COLO668 (cell line): ENCODE data around the gene MPZL1.
A peak's percentile ranks its signal among the peaks of the same experiment; 100 is the strongest.

Experiments
- DNase-seq: peaks from one replicate; lab custom pipeline; 2025; ENCODE audit not compliant: unreplicated experiment; lab: John Stamatoyannopoulos, UW

The MPZL1 gene

DNA sequence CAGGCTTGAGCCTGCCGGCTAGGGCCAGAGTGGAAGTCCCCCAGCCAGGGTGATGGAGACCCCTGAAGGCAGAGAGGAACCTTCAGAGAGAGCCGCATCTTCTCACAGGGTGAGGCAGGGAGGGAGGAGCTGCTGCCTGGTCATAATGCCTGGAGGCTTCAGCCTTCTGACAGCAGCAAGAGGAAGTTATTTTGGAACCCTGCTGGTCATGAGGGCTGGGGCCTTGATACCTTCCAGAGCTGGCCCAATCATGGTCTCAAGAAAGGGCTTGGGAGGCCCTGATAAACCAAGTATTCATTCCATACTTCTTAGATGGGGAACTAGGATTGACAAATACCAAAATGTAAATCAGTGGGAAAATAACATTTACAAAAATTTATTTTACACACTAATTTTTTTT is 26.6 kb upstream of the MPZL1 start:
- no peak for DNase-seq

DNA sequence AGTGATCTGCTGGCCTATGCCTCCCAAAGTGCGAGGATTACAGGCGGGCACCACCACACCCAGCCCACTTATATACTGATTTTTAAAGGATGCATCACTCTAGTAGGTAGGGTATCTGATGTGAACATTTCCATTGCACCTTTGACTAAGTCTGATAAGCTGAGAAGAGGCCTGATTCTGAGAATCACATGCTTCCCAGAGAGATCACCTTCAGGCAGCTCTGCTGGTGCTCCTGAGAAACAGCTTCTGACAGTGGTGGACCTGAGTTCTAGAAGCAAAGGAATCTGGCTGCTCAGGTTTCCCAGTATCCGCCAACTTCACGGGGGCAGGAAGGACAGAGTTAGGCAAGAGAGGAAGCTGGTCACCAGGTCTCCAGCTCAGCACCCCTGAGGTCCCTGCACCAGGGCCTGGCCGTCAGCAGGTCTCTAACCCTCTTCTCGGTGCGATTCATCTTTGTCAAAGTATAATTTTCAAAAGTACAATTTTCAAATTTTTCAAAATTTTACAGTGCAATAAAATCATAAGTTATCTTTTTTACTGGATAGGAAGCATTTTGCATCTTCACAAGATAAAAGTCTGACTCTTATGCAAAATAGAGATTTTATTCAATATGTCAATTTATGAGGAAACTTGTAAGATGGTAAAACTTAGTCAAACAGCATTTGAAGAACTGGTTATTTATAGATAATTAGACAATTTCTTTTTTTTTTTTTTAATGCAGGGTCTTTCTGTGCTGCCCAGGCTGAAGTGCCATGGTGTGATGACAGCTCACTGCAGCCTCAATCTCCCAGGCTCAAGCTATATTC is 25.8 kb upstream of the MPZL1 start:
- DNase-seq: no peak

DNA sequence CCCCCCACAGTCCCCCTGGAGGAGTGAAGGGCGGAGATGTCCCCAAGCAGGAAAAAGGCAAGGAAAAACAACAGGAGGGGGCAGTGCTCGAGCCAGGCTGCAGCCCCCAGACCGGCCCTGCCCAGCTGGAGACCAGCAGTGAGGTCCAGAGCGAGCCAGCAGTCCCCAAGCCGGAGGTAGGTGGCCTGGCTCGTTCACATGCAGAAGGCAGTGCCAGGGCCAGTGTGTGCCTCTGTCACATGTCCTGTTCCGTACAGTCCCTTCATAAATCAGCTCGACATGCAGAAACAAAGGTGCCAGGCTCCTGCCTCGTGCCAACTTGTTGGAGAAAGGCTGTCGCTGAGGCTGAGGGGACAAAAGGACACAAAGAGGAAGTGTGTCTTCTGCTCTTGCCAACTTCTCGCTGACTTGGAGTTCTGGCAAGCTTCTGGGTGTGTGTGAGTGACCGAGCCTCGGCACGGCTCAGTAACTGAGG is 24.1 kb upstream of the MPZL1 start:
- DNase-seq: no peak

DNA sequence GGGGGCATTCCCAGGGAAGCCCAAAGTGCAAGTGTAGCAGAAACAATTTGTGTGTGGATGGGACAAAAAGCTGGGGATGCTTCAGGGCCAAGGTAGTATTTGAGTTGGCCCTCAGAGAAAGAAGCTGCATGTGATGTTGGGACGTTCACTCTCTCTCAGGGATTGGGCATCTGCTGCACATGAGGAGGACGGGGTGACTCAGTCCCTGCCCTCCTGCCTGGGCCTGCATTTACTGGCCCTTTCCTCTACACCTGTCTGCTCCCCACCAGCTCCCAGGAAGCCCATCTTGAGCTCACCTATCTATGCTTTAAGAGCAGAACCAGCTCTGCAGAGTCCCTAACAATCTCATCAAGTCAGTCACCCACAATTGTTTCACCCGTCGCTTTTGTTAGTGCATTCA is 23.5 kb upstream of the MPZL1 start:
- no peak for DNase-seq

DNA sequence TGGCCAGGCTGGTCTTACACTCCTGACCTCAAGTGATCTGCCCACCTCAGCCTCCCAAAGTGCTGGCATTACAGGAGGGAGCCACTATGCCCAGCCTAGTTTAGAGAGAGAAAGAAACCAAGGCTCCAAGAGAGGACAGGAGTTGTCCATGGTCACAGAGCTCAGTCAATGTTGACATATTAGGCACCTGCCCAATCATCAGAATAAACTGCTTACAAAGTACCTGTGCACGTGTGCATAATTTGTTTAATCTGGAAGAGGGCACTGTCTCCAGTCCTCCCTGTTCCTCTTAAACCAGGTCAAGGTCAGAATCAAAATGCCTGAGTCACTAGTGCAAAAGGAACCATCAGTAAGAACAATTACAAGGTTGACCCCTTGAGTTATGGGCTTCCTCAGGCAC is 20.3 kb upstream of the MPZL1 start:
- no peak for DNase-seq

DNA sequence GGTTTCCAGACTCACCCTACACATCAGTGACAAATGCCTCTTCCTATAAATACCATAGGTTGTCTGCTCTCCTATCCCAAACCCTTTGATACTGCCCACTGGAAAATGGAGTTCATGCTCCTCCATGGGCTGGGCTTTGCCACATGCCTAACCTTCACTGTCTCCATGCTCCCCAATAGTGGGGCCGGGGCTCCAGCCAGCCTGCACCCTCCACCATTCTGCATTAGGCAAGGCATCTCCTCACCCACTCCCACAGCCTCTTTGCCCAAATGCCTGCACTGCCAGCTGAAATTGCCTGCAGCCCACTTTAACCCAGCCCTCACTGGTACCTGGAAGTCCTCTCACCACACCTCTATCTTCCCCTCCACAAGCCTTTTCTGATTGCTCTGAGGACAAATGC is 18.2 kb upstream of the MPZL1 start:
- DNase-seq: no peak

DNA sequence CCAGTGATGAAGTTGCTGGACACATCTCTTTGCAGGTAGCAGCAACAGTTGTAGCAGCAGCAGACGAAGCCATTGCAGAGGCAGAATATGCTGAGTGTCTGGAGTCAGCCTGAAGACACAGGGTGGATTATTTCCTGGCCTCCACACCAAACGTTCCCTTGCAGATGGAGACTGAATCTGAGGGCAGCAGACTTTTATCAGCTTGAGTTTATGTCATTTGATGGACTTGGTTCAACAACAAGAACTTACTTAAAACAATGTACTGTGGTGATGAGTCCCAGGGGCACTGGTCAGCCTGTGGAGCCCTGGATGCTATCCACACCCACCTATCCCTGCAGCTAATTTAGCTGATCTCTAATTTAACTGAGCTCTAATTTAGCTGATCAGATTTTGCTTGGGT is 17.1 kb upstream of the MPZL1 start:
- DNase-seq: no peak

DNA sequence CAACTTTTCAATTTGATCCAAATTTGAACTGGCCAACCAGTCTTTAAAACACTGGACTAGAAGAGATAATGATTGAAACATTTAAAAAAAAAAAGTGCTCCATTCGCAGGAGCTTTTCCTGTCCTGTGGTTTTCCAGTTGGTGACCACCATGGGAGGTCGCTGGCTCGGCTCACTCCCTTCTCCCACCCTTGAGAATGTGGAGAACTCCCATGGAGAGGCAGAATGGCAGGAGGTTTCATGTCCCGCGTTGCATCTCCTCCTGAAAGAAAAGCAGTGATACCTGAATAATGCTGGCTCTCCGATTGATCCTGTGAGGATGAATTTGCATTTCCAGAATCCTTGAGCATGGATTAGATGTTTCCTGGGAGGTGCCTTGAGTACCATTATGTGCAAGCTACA is 16.5 kb upstream of the MPZL1 start:
- no peak for DNase-seq

DNA sequence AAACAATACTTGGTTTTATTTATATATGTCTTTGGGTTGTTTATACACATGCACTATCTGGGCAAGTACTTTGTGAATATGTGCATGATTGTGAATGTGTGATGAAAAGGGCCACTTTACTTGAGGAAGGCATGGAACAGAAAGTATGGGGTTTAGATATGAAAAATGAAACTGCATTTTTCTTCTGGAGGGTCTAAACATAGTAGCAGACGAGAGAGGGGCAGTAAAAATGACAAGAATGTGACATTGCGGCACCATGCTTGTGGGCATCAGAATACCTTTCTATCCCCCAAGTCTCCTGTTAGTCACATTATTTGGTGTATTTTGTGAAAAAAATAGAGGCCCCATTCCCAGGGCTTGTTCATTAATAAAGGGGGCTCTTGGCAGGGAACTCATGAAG is 15.4 kb upstream of the MPZL1 start:
- DNase-seq: no peak

DNA sequence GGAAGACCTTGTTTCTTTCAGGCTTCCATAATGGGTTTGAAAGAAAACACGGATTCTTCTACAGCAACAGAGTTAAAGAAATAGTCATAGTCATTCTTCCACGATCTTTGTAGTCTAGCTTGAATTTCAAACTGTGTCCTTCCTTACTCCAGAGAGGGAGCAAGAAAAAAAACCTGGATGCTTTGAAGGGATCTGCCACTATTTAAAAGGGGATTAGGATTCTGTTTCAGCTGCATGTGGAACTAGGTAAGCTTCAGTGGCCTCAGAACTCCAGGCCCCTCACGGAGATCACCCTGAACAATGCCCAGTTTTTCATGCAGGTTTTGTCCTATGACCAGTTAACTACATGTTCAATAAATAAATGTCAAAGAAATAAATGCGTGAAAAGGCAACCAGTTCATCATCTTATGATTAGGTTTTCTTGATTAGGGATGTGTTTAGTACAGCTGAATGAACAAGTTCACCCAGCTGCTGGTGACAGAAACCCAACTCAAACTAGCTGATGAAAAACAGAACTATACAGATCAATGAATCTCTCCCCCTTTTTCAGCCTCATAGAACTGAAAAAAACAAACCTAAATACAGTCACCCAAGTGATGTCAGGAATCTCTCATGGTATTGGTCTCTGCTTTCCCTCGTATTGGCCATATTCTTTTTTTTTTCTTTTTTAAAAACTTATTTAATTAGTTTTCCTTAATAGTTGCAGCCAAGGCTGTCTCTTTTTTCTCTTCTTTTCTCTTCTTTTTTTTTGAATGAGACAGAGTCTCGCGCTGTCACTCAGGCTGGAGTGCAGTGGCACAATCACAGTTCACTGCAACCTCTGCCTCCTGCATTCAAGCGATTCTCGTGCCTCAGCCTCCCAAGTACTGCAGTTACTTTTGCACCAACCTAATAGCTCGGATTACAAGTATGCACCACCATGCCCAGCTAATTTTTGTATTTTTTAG is 14.6 kb upstream of the MPZL1 start:
- no peak for DNase-seq

DNA sequence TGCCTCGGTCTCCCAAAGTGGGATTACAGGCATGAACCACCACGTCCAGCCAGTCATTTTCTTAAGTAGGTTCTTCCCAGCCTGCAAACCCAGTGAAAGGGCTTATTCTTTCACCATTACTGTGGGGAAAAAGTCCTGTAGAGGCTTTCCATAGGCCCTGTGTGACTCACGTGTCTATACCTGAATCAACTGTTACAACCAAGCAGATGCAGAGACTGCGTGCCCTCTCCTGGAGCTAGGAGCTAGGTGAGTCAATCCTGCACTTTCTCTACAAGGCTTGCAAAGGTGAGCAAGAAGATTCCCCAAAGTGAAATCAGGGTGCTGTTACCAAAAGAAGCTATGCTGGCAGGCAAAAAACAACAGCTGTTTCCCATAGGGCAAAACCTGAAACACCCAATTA is 13.8 kb upstream of the MPZL1 start:
- no peak for DNase-seq

DNA sequence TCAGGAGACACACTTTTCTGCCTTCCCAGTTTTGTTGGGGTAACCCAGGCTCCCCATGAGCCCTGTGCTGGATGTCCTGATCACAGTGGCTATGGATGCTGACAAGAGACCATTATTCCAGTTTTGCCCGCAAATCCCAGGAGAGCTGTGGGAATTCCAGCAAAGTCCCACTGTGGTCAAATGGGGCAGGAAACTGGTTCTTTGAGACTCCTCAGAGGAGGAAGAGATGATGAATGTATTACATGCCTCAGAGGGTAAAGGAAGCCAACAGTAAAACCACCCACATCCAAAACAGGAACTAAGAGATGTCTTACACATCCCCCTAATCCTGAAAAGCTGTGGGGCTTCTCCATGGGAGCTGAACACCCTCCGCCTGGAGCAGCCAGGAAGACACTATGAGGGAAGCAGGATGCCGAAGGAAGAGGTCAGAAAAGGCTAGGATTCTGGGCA is 12.8 kb upstream of the MPZL1 start:
- no peak for DNase-seq

DNA sequence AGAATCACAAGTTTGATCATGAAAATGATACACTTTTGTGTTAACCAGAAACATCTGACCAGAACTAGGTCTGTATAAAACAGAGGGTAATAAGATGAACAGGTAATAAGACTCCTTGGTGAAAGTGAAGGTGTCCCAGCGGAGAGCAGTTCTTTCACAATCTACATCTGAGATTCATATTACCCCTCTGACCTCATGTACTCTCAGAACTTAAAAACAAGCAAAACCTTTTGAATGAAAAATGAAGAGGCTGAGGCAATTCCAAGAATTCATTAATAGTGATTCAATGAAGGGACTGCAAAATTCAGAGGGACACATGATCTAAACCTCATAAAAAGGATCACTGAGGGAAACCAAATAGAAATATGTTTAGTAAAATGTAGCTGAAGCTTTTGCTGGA is 10.9 kb upstream of the MPZL1 start:
- no peak for DNase-seq

DNA sequence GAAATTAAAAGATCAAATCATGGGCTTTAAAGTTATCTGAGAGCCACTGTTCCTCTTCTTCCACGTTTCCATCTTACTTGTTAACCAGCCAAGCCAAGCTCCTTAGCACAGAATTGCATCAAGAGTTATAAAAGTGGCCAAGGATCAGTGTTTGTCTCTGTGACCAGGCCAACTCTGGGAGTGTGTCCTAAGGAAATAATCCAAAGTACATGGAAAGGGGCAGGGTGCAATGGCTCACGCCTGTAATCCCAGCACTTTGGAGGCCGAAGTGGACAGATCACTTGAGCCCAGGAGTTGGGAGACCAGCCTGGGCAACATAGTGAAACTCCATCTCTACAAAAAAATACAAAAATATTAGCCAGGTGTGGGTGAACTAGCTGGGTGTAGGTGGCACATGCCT is 10.0 kb upstream of the MPZL1 start:
- DNase-seq: no peak

DNA sequence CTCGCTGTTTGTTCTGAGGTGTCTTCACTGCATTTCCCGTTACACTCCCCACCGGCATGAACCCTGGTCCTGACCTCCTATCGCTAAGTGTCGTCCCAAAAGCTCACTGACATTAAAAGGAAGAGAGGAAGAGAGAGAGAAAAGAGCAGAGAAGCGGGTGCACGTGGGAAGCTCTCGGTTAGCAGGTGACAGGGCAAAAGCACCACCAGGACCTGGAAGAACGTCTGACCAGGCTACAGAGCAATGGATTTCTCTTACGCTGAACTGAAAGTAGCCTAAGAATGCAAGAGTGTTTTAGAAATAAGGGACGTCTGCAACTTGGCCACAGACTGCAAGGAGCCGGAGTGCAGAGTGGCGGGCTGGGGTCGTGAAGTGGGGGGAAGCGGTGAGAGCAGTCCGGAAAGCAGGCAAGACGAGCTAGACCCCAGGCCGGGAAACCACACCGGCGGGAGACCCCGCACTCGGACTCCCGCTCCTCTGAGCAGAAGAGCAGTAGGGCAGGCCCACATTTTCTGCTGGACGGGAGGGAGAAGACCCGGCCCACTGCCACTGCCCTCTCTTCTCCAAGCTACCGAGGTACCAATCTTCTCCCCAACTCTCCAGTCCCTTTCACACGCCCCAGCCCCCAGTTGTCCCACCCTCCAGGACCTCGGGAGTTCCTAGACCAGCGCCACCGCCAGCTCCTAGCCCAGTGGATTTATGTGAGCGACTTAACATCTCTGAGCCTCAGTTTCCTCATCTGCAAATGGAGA is 8.3 kb upstream of the MPZL1 start:
- DNase-seq: no peak

DNA sequence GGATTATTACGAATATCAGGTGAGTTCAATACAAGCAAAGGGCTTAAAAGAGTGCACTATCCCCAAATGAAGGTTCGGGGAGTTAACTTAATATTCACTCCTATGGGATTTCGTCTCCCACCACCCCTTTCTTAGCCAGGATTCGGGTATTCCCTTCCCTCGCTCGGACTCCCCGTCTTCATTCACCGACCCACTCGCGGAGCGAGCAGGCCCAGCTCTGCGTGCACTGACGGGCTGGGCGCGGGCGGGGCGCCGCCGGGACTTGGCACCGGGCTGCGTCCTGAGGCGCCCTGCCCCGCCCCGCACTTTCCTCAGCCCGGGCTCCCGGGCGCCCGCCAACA is 7.7 kb upstream of the MPZL1 start:
- no peak for DNase-seq

DNA sequence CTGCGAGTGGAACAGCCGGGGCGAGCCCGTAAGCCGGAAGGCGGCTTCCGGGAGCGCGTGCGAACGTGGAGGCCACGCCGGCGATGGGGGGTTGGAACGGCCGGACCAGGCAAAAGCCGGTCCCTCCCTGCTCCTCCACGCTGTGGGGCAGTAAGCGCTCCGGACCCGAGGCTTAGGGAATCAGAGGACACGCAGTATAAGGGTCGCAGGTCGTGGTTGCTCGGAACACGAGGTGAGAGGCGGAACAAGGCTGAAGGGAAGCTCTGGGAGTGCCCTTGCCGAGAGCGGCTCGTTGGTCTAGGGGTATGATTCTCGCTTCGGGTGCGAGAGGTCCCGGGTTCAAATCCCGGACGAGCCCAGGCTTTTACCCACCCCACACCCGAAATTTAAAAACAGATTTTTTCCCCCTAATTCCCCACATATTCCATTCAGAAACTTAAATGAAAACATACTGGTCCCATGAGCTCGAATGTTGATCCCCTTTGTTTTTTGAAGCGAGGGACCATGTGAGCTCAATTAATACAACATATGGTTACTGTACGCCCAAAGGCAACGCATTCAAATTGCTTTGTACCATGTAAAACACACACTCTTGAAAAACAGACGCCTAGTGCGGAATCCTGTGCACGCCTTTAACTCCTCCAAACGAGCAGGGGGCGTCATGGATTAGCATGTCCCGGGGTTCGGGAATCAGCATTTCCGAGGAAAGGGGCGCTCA is 7.2 kb upstream of the MPZL1 start:
- peak; percentile 90 for DNase-seq

DNA sequence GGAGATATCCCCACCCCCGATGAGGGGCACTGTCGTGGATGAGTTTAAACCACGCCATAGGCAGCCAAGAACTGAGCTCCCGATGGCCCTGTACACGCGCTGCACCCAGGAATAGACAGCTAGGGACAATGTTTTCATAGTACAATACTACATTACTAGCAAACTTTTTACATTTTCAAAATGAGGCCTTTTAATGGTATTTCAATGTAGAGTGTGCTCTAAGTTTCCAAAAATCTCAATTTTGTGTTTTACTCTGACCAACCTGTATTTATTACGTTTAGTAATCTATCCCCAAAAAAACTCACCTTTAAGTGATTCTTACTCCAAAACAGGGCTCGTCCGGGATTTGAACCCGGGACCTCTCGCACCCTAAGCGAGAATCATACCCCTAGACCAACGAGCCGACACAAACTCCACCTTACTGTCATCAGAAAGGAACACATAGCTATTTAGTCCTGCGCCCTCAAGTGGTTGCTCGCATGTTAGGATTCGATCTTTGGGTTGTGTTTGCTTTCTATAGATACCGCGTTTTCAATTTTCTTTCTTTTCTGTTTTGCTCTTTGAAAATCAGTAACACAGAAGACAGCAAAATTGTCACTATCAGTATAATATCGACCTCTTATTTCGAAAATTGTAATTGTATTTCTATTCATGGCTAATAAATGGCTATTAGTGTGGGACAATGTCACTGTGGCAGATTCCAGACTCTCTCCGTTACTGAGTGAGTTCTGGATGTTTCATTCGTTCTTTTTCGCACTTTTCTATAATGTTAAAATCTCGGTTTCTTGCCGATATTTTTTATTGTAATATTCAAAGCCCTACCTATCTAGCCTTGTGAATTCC is 6.4 kb upstream of the MPZL1 start:
- DNase-seq: peak; percentile 83

DNA sequence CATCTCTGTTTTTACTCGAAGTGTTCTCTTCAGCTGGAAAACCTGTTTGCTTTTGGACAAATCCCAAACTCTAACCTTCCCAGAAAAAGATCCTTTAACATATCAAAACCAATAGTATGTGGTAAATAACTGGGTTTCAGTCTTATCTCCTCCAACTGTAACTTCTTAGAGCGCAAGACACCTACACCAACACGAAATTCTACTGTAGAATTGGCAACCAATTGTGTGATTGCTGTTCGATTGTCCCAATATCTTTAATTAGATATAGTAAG is 5.8 kb upstream of the MPZL1 start:
- DNase-seq: no peak

DNA sequence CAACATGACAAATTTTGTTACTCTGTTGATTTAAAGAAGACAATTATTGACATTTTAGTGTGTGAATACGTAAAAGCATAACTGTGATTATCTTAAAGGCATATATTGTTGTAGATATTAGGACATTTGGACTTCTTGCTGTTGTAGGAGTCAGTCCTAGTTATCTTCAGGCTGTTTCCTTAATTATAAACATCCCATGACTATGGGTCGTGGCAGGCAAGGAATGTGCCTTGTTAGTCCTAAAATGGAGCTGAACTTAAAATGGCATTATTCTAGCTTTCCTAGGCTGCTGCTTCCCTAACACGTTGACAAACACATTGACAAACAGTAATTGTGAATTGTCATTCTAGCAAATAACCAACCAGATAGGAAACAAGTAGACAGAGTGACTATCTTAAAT is 4.4 kb upstream of the MPZL1 start:
- no peak for DNase-seq
